Panc1 (cell line): ENCODE measurements around the gene ELK3.

ENCODE experiments used
- CTCF ChIP-seq: fragments of 450-650 bp; IDR thresholded peaks from 2 replicates; pipeline ENCODE4 v1.5.1; 2017; ENCODE audit warnings: mild to moderate bottlenecking
- POLR2AphosphoS5 ChIP-seq: IDR thresholded peaks from 2 replicates; pipeline ENCODE4 v1.6.1; 2012; ENCODE audit warnings: mild to moderate bottlenecking, low read depth, low read length, moderate library complexity
- REST ChIP-seq, 2 experiments: IDR thresholded peaks; 2 replicates each; pipeline ENCODE4 v1.6.1; 2011 to 2012; ENCODE audit warnings: low read depth in 2 of 2, control low read depth in 1 of 2, low read length in 1 of 2, mild to moderate bottlenecking in 1 of 2, moderate library complexity in 1 of 2; ENCODE audit not compliant: insufficient read depth in 1 of 2
- TCF7L2 ChIP-seq: IDR thresholded peaks from 2 replicates; pipeline ENCODE4 v1.6.1; 2011; ENCODE audit warnings: mild to moderate bottlenecking, low read depth, low read length, inconsistent platforms

GRCh38 chr12:96302687-96303310 lies 108.6 kb downstream of the ELK3 start:
- TF ChIP-seq TCF7L2 (no peak), CTCF (no peak), POLR2AphosphoS5 (no peak), REST (IDR thresholded peaks at IDR 0.05; ENCODE audit: insufficient read depth in 1 of 2, low read depth in 2 of 2, low read length in 1 of 2) (no peak)
